K562 (cell line): ENCODE measurements around the gene PRKAR1B.

Experiments
- GABPA ChIP-seq: fragments of 200-800 bp; sonication (Bioruptor generic); conservative IDR thresholded peaks from 2 replicates; pipeline ENCODE4 v1.6.1; 2016; ENCODE audit warnings: low read depth, missing genetic modification characterization, missing compliant biosample characterization
- JUNB ChIP-seq: fragments of 450-650 bp; formaldehyde crosslinking; conservative IDR thresholded peaks from 2 replicates; pipeline ENCODE4 v1.4.0; 2020; ENCODE audit warnings: mild to moderate bottlenecking
- RNF2 ChIP-seq: sonication (generic); IDR thresholded peaks from 2 replicates; pipeline ENCODE4 v1.6.1; 2016
- TF ChIP-seq, protein P1 (sequence below), 3 experiments: IDR thresholded peaks in 2 of 3; conservative IDR thresholded peaks in 1 of 3; 2 replicates each; pipeline ENCODE4 v1.5.1; 2011 to 2012; ENCODE audit warnings: low read length in 3 of 3, mild to moderate bottlenecking in 3 of 3, control low read depth in 2 of 3, improper control_type of control experiment in 1 of 3, inconsistent platforms in 1 of 3, low read depth in 1 of 3, mixed read lengths in 1 of 3, moderate library complexity in 1 of 3; ENCODE audit not compliant: insufficient read depth in 2 of 3
- TF ChIP-seq, protein P2 (sequence below): sonication (generic); formaldehyde crosslinking; IDR thresholded peaks from 2 replicates; pipeline ENCODE4 v1.8.1; 2022; ENCODE audit warnings: missing genetic modification reagents

GRCh38 chr7:555551-556160 lies 171.4 kb downstream of the PRKAR1B start:
- TF ChIP-seq, protein P1, sequence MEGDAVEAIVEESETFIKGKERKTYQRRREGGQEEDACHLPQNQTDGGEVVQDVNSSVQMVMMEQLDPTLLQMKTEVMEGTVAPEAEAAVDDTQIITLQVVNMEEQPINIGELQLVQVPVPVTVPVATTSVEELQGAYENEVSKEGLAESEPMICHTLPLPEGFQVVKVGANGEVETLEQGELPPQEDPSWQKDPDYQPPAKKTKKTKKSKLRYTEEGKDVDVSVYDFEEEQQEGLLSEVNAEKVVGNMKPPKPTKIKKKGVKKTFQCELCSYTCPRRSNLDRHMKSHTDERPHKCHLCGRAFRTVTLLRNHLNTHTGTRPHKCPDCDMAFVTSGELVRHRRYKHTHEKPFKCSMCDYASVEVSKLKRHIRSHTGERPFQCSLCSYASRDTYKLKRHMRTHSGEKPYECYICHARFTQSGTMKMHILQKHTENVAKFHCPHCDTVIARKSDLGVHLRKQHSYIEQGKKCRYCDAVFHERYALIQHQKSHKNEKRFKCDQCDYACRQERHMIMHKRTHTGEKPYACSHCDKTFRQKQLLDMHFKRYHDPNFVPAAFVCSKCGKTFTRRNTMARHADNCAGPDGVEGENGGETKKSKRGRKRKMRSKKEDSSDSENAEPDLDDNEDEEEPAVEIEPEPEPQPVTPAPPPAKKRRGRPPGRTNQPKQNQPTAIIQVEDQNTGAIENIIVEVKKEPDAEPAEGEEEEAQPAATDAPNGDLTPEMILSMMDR (IDR thresholded peaks at IDR 0.05 in 2 of 3, conservative IDR thresholded peaks at IDR 0.05 in 1 of 3; ENCODE audit: insufficient read depth in 2 of 3, low read depth in 1 of 3, low read length in 3 of 3), result no peak
- TF ChIP-seq RNF2 (no peak), JUNB (no peak), GABPA (no peak)
- TF ChIP-seq, protein P2, sequence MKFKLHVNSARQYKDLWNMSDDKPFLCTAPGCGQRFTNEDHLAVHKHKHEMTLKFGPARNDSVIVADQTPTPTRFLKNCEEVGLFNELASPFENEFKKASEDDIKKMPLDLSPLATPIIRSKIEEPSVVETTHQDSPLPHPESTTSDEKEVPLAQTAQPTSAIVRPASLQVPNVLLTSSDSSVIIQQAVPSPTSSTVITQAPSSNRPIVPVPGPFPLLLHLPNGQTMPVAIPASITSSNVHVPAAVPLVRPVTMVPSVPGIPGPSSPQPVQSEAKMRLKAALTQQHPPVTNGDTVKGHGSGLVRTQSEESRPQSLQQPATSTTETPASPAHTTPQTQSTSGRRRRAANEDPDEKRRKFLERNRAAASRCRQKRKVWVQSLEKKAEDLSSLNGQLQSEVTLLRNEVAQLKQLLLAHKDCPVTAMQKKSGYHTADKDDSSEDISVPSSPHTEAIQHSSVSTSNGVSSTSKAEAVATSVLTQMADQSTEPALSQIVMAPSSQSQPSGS, result no peak
